SK-N-SH treated with all-trans-retinoic acid at 6 μM for 48 hours (cell line): Measurements from ENCODE around the gene DEPDC5.

Experiments
- ARNTL ChIP-seq: fragments of 450-650 bp; formaldehyde crosslinking; IDR thresholded peaks from 2 replicates; pipeline ENCODE4 v1.5.0; 2020; ENCODE audit warnings: low read depth, mild to moderate bottlenecking, moderate library complexity, borderline replicate concordance
- GLIS3 ChIP-seq: fragments of 250-450 bp; sonication (Bioruptor Pico); IDR thresholded peaks from 2 replicates; pipeline ENCODE4 v1.5.0; 2020; ENCODE audit warnings: mild to moderate bottlenecking, moderate library complexity
- ISL1 ChIP-seq: fragments of 250-450 bp; sonication (Bioruptor Pico); IDR thresholded peaks from 2 replicates; pipeline ENCODE4 v2.1.2; 2022; ENCODE audit warnings: mild to moderate bottlenecking, moderate library complexity
- PATZ1 ChIP-seq: fragments of 250-450 bp; sonication (Bioruptor Pico); IDR thresholded peaks from 2 replicates; pipeline ENCODE4 v1.8.0; 2020; ENCODE audit warnings: mild to moderate bottlenecking, moderate library complexity, borderline replicate concordance
- TCF4 ChIP-seq: fragments of 250-450 bp; sonication (Bioruptor Pico); IDR thresholded peaks from 2 replicates; pipeline ENCODE4 v1.8.0; 2021; ENCODE audit warnings: mild to moderate bottlenecking, moderate library complexity, borderline replicate concordance
- ZNF8 ChIP-seq: fragments of 450-650 bp; formaldehyde crosslinking; IDR thresholded peaks from 2 replicates; pipeline ENCODE4 v1.5.0; 2020; ENCODE audit warnings: mild to moderate bottlenecking, moderate library complexity

GRCh38 chr22:31898926-31899325 is 145.1 kb downstream of the DEPDC5 start:
- no peak for TF ChIP-seq PATZ1 (CRISPR knock-in tag)
- no peak for TF ChIP-seq ZNF8 (CRISPR knock-in tag)
- TF ChIP-seq ISL1 (CRISPR knock-in tag), result no peak
- TF ChIP-seq TCF4, result no peak
- no peak for TF ChIP-seq ARNTL (CRISPR knock-in tag)
- no peak for TF ChIP-seq GLIS3
